Astrocyte of the spinal cord (primary cell): ENCODE data around the gene SNRNP200.

Experiments used
- DNase-seq: peaks from one replicate; pipeline ENCODE4 v3.0.0; 2011; ENCODE audit warnings: low read depth, low spot score
- H3K4me3 ChIP-seq: 2 replicates; pipeline ENCODE4 v1.5.1; 2011; ENCODE audit warnings: low read depth, mild to moderate bottlenecking, low read length, moderate library complexity
- in situ Hi-C: cut with HindIII; loops from 2 replicates; pipeline ENCODE4 v1.10.0; 2017; ENCODE audit warnings: low sequenced_read_pairs
- TF ChIP-seq, protein P1 (sequence below): IDR thresholded peaks from 2 replicates; pipeline ENCODE4 v1.5.1; 2012; ENCODE audit warnings: low read depth, mild to moderate bottlenecking, low read length, inconsistent platforms

The SNRNP200 gene

DNA sequence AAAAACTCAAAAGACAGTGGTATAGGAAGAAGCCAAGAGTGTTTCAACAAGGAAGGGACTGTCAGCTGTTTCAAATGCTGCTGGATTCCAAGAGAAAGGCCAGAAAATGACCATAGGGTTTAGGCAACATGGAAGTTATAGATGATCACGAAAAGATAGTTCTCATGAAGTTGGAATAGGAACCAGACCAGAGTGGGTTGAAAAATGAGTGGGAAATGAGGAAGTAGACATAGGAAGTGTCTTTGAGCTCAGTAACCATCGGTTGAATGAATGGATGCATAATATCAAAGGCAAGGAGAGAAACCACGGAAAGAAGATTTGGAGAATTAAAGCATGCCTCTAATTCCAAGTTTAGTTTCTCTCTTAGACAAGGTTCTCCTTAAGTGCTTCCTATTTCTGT lies 31.5 kb upstream of the SNRNP200 start:
- DNase-seq, result no peak
- in situ Hi-C loops, result no loop called here
- no peak overlapping the region for H3K4me3 ChIP-seq
- TF ChIP-seq, protein P1, sequence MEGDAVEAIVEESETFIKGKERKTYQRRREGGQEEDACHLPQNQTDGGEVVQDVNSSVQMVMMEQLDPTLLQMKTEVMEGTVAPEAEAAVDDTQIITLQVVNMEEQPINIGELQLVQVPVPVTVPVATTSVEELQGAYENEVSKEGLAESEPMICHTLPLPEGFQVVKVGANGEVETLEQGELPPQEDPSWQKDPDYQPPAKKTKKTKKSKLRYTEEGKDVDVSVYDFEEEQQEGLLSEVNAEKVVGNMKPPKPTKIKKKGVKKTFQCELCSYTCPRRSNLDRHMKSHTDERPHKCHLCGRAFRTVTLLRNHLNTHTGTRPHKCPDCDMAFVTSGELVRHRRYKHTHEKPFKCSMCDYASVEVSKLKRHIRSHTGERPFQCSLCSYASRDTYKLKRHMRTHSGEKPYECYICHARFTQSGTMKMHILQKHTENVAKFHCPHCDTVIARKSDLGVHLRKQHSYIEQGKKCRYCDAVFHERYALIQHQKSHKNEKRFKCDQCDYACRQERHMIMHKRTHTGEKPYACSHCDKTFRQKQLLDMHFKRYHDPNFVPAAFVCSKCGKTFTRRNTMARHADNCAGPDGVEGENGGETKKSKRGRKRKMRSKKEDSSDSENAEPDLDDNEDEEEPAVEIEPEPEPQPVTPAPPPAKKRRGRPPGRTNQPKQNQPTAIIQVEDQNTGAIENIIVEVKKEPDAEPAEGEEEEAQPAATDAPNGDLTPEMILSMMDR, result no peak

DNA sequence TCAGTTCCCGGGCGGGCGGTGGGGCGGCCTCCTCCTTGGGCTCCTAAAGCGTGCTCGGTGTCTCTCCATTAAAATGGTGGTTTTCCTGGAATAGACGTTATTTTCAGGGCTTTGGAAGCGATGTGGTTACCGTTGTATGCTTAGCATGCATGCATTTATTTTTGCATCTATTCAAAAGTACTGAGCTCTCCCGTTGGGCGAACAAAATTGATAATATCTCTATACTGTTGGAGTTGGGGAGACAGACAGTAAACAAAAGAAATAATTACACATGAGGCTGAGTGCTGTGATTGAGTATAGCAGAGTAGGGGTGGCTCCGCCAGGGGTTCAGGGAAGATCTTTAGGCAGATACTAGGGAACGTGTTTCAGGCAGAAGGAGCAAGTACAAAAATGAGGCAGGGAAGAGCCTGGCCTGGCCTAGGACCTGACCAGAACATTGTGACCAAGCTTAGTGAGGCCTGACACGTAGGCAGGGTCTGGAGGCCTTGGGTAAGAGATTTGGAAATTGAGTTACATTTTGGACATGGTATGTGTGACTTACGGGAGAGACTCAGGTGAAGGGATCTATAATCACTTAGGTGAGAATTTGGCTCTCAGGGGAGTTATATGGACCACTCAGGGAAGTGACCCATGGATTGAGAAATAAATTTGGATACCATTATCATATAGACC lies 30.9 kb upstream of the SNRNP200 start:
- peak overlapping the region; percentile 92 for H3K4me3 ChIP-seq
- no peak for DNase-seq
- TF ChIP-seq, protein P1, result no peak
- in situ Hi-C loops, result no loop called here

DNA sequence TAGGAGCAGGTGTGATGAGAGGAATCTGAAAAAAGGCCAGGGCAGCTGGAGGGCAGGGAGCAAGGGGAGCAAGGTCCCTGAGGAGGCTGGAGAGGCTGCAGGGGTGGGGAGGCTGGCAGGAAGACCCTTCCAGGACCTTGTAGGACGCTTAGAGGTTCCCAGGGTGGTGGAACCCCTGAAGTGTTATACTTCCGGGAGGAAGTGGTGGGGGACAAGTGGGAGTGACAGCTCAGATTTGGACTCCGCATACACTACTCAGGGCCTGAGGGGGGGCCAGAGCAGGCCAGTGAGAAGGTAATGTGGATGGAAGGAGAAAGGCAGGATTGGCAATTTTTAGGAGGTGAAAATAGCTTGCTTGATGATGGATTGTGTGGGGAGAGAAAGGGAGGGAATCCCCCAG lies 28.4 kb upstream of the SNRNP200 start:
- TF ChIP-seq, protein P1, result no peak
- DNase-seq, result no peak
- H3K4me3 ChIP-seq, result no peak overlapping the region
- in situ Hi-C loops, result no loop called here

DNA sequence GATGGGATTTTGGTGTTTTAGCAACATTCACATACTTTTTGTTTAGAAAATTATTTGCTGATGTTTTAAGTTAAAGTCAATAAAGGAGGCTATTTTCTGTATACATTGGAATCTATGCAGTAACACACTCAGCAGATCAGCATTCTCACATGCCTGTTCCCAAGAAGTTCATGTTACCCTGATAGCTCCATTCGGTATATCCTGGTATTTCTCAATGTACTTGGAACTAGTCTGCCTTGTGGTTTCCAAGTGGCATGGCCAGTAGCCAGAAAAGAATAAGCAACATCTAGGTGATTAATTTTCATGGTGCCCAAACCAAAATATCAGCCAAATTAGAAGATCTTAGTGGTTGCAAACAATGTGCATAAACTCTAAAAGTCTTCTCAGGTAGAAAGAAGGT lies 25.1 kb upstream of the SNRNP200 start:
- in situ Hi-C loops, result no loop called here
- H3K4me3 ChIP-seq, result no peak overlapping the region
- TF ChIP-seq, protein P1, result no peak
- peak; percentile 13 for DNase-seq

DNA sequence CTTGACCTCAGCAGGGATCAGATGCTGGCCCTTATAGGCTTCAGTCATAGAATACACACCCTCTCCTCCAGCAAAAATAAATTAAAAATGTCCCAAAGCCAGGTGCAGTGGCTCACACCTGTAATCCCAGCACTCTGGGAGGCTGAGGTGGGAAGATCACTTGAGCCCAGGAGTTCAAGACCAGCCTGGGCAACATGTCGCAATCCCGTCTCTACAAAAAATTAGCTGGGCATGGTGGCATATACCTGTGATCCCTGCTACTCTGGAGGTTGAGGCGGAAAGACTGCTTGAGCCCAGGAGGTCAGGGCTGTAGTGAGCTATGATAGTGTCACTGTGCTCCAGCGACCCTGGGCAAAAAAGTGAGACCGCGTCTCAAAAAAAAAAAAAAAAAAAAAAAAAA lies 24.5 kb upstream of the SNRNP200 start:
- in situ Hi-C loops, result no loop called here
- no peak for DNase-seq
- H3K4me3 ChIP-seq, result no peak overlapping the region
- TF ChIP-seq, protein P1, result no peak

DNA sequence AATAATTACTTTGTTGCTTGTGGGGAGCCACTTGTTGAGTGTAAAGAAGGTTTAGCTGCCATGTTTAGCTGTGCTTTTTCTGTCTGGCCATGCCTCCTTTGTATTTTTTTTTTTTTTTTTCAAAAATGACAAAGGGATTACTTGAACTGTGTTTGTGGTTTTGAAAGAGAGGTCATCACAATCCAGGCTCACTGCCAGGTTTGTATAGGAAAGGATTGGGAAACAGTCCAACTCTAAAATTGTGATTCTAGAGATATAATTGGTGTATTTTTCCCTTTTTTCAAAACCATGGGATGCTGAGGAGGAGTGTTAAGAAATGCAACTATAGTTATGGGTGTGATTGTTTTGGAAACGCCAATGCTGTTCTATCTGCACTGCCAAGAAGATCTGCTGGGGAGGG lies 24.1 kb upstream of the SNRNP200 start:
- DNase-seq, result peak; percentile 22
- TF ChIP-seq, protein P1, result no peak
- in situ Hi-C loops, result no loop called here
- no peak overlapping the region for H3K4me3 ChIP-seq
